Nephron progenitor cell (in vitro differentiated cells): ENCODE measurements around the gene SDF4.
A peak's percentile ranks its signal among the peaks of the same experiment; 100 is the strongest.

ENCODE experiments used
- DNase-seq: peaks from one replicate; pipeline ENCODE4 v3.0.0; 2021
- H3K27ac Mint-ChIP-seq: 2 replicates; pipeline ENCODE4 v1.8.0; 2021; ENCODE audit warnings: mild to moderate bottlenecking, moderate library complexity, mixed read lengths
- H3K27me3 Mint-ChIP-seq: 2 replicates; pipeline ENCODE4 v1.8.0; 2021; ENCODE audit warnings: mild to moderate bottlenecking, low read depth, mixed read lengths; ENCODE audit not compliant: poor library complexity
- H3K36me3 Mint-ChIP-seq: 2 replicates; pipeline ENCODE4 v1.8.0; 2021; ENCODE audit warnings: low read depth, mixed read lengths
- H3K4me1 Mint-ChIP-seq: 2 replicates; pipeline ENCODE4 v1.8.0; 2021; ENCODE audit warnings: mixed read lengths
- H3K4me3 Mint-ChIP-seq: 2 replicates; pipeline ENCODE4 v1.8.0; 2021; ENCODE audit warnings: mild to moderate bottlenecking, moderate library complexity, mixed read lengths
- H3K9me3 Mint-ChIP-seq: 2 replicates; pipeline ENCODE4 v1.8.0; 2021; ENCODE audit warnings: mild to moderate bottlenecking, moderate library complexity, mixed read lengths
- CTCF ChIP-seq: fragments of 200-600 bp; sonication (generic); IDR thresholded peaks from 2 replicates; pipeline ENCODE4 v1.5.0; 2021; ENCODE audit warnings: antibody characterized with exemption

The SDF4 gene

GRCh38 chr1:1270813-1271212, 39.0 kb upstream of the SDF4 start:
- peak overlapping the region; percentile 93 for H3K27ac Mint-ChIP-seq
- peaks cover 3% of the 10 kb centered on the region for H3K27me3 Mint-ChIP-seq
- DNase-seq: no peak
- H3K4me1 Mint-ChIP-seq: peaks cover 46% of the 10 kb centered on the region
- TF ChIP-seq CTCF: no peak
- peaks cover 23% of the 10 kb centered on the region for H3K36me3 Mint-ChIP-seq
- H3K4me3 Mint-ChIP-seq: peak overlapping the region; percentile 88
- H3K9me3 Mint-ChIP-seq: no peaks in the 10 kb centered on the region

GRCh38 chr1:1268284-1268682, 36.5 kb upstream of the SDF4 start:
- Mint-ChIP-seq H3K27ac (no peak overlapping the region), H3K36me3 (peaks cover 42% of the 10 kb centered on the region), H3K27me3 (peaks cover 3% of the 10 kb centered on the region), H3K4me1 (peaks cover 36% of the 10 kb centered on the region), H3K4me3 (no peak overlapping the region), H3K9me3 (no peaks in the 10 kb centered on the region)
- TF ChIP-seq CTCF: no peak
- DNase-seq: no peak

GRCh38 chr1:1267488-1268283, 35.9 kb upstream of the SDF4 start:
- peaks cover 3% of the 10 kb centered on the region for H3K27me3 Mint-ChIP-seq
- no peak overlapping the region for H3K4me3 Mint-ChIP-seq
- no peak overlapping the region for H3K27ac Mint-ChIP-seq
- H3K9me3 Mint-ChIP-seq: no peaks in the 10 kb centered on the region
- no peak for DNase-seq
- H3K4me1 Mint-ChIP-seq: peaks cover 30% of the 10 kb centered on the region
- TF ChIP-seq CTCF: no peak
- H3K36me3 Mint-ChIP-seq: peaks cover 47% of the 10 kb centered on the region

GRCh38 chr1:1264868-1265272, 33.1 kb upstream of the SDF4 start:
- H3K4me3 Mint-ChIP-seq: no peak overlapping the region
- no peak overlapping the region for H3K27ac Mint-ChIP-seq
- peaks cover 60% of the 10 kb centered on the region for H3K36me3 Mint-ChIP-seq
- no peaks in the 10 kb centered on the region for H3K27me3 Mint-ChIP-seq
- peak; percentile 8 for TF ChIP-seq CTCF
- H3K4me1 Mint-ChIP-seq: peaks cover 10% of the 10 kb centered on the region
- no peak for DNase-seq
- H3K9me3 Mint-ChIP-seq: no peaks in the 10 kb centered on the region

- no peaks in the 10 kb centered on the region for H3K9me3 Mint-ChIP-seq
- no peak for TF ChIP-seq CTCF
- peaks cover 8% of the 10 kb centered on the region for H3K4me1 Mint-ChIP-seq
- peaks cover 66% of the 10 kb centered on the region for H3K36me3 Mint-ChIP-seq
- no peaks in the 10 kb centered on the region for H3K27me3 Mint-ChIP-seq
- no peak for DNase-seq
- H3K27ac Mint-ChIP-seq: no peak overlapping the region
- H3K4me3 Mint-ChIP-seq: no peak overlapping the region
Measured at GRCh38 chr1:1264026-1264425, 32.2 kb upstream of the SDF4 start.

- H3K9me3 Mint-ChIP-seq: no peaks in the 10 kb centered on the region
- H3K27me3 Mint-ChIP-seq: no peaks in the 10 kb centered on the region
- no peak overlapping the region for H3K27ac Mint-ChIP-seq
- peaks cover 69% of the 10 kb centered on the region for H3K36me3 Mint-ChIP-seq
- H3K4me1 Mint-ChIP-seq: peaks cover 10% of the 10 kb centered on the region
- no peak for TF ChIP-seq CTCF
- H3K4me3 Mint-ChIP-seq: no peak overlapping the region
- DNase-seq: no peak
Measured at GRCh38 chr1:1262758-1263157, 31.0 kb upstream of the SDF4 start.
